ENCODE data around the gene DAGLA. TPM values are rescaled to one million over a fixed set of nuclear protein-coding genes. Genes with fewer than 3 reads are reported as not detected.
A peak's percentile ranks its signal among the peaks of the same experiment; 100 is the strongest.

Gene DAGLA
- total RNA-seq, 1 experiment from 2014 or later, result 3.1 TPM

DNA sequence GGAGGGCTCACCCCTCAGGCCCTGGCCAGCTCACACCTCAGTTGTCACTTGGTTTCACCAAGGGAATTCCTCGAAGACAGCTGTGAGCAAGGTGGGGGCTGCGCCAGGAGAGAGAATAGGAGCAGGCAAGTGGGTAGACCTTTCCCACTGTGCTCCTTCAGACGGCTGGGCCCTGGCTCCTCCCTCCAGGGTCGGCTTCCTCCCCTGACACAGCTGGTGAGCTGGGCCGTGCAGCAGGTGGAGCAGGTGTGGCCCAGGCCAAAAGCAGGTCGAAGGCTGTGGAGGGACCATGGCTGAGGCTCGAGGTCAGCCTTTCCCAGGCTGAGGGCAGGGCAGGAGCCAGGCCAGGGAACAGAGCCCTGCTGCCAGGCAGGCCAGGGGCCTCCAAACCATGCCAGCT lies 59.8 kb downstream of the DAGLA start:
- TF ChIP-seq, protein P1, sequence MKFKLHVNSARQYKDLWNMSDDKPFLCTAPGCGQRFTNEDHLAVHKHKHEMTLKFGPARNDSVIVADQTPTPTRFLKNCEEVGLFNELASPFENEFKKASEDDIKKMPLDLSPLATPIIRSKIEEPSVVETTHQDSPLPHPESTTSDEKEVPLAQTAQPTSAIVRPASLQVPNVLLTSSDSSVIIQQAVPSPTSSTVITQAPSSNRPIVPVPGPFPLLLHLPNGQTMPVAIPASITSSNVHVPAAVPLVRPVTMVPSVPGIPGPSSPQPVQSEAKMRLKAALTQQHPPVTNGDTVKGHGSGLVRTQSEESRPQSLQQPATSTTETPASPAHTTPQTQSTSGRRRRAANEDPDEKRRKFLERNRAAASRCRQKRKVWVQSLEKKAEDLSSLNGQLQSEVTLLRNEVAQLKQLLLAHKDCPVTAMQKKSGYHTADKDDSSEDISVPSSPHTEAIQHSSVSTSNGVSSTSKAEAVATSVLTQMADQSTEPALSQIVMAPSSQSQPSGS (CRISPR knock-in tag; IDR thresholded peaks at IDR 0.05; ENCODE audit: borderline replicate concordance, low read depth), result 0 out of 2 replicates have a peak, but pooled peaks have one; percentile 27
- no peak for TF ChIP-seq ATF1 (CRISPR knock-in tag; IDR thresholded peaks at IDR 0.05)

DNA sequence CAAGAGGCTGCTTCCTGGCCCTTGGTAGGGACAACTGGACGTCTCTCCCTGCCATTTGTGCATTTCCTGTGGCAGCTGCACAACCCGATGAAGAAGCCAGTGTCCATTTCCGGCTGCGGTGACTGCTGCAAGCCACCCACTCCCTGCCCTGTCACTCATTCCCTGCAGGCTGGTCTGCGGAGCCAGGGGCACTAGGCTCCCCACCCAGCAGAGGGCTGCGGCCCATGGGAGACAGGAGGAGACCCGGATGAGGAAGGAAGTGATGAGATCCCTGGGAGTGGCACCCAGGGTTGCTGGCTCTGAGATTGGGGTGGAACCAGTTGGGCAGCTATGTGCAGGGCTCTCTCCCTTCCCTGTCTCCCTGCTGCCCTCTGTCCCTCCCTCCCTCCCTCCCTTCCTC lies 62.2 kb downstream of the DAGLA start:
- no peak for ATAC-seq
- Mint-ChIP-seq H3K4me1 (no peaks in the 10 kb centered on the region), H3K9me3 (no peaks in the 10 kb centered on the region), H3K4me3 (no peak overlapping the region), H3K36me3 (0 out of 2 replicates have a peak, but pooled peaks cover 4% of the 10 kb centered on the region), H3K27me3 (ENCODE audit: low read depth) (no peaks in the 10 kb centered on the region), H3K27ac (no peak overlapping the region)
- ChIA-PET POLR2A (no interaction called here), CTCF (interaction anchor here (2.8 kb wide), 1 partner anchor 9 kb away, joined by 21 read pairs; no protein-coding TSS in a partner anchor)
- TF ChIP-seq, protein P2, sequence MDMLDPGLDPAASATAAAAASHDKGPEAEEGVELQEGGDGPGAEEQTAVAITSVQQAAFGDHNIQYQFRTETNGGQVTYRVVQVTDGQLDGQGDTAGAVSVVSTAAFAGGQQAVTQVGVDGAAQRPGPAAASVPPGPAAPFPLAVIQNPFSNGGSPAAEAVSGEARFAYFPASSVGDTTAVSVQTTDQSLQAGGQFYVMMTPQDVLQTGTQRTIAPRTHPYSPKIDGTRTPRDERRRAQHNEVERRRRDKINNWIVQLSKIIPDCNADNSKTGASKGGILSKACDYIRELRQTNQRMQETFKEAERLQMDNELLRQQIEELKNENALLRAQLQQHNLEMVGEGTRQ (CRISPR knock-in tag; IDR thresholded peaks at IDR 0.05), result no peak
- no peak for TF ChIP-seq GABPB1 (CRISPR knock-in tag; IDR thresholded peaks at IDR 0.05)
- TF ChIP-seq TCF7 (CRISPR knock-in tag; IDR thresholded peaks at IDR 0.05; ENCODE audit: low read depth), result no peak
- TF ChIP-seq JUN (CRISPR knock-in tag; IDR thresholded peaks at IDR 0.05), result no peak
- TF ChIP-seq, protein P3, sequence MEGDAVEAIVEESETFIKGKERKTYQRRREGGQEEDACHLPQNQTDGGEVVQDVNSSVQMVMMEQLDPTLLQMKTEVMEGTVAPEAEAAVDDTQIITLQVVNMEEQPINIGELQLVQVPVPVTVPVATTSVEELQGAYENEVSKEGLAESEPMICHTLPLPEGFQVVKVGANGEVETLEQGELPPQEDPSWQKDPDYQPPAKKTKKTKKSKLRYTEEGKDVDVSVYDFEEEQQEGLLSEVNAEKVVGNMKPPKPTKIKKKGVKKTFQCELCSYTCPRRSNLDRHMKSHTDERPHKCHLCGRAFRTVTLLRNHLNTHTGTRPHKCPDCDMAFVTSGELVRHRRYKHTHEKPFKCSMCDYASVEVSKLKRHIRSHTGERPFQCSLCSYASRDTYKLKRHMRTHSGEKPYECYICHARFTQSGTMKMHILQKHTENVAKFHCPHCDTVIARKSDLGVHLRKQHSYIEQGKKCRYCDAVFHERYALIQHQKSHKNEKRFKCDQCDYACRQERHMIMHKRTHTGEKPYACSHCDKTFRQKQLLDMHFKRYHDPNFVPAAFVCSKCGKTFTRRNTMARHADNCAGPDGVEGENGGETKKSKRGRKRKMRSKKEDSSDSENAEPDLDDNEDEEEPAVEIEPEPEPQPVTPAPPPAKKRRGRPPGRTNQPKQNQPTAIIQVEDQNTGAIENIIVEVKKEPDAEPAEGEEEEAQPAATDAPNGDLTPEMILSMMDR (IDR thresholded peaks at IDR 0.05), result no peak
- TF ChIP-seq TEAD1 (CRISPR knock-in tag; IDR thresholded peaks at IDR 0.05), result no peak
- TF ChIP-seq TP53 (CRISPR knock-in tag; IDR thresholded peaks at IDR 0.05), result no peak
- TF ChIP-seq TEAD4 (CRISPR knock-in tag; IDR thresholded peaks at IDR 0.05), result no peak
- no peak for TF ChIP-seq GRHL2 (CRISPR knock-in tag; IDR thresholded peaks at IDR 0.05; ENCODE audit: insufficient replicate concordance, severe bottlenecking)
- TF ChIP-seq, protein P4, sequence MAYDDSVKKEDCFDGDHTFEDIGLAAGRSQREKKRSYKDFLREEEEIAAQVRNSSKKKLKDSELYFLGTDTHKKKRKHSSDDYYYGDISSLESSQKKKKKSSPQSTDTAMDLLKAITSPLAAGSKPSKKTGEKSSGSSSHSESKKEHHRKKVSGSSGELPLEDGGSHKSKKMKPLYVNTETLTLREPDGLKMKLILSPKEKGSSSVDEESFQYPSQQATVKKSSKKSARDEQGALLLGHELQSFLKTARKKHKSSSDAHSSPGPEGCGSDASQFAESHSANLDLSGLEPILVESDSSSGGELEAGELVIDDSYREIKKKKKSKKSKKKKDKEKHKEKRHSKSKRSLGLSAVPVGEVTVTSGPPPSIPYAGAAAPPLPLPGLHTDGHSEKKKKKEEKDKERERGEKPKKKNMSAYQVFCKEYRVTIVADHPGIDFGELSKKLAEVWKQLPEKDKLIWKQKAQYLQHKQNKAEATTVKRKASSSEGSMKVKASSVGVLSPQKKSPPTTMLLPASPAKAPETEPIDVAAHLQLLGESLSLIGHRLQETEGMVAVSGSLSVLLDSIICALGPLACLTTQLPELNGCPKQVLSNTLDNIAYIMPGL (CRISPR knock-in tag; IDR thresholded peaks at IDR 0.05), result no peak
- TF ChIP-seq RORB (CRISPR knock-in tag; IDR thresholded peaks at IDR 0.05), result no peak
- TF ChIP-seq, protein P5, sequence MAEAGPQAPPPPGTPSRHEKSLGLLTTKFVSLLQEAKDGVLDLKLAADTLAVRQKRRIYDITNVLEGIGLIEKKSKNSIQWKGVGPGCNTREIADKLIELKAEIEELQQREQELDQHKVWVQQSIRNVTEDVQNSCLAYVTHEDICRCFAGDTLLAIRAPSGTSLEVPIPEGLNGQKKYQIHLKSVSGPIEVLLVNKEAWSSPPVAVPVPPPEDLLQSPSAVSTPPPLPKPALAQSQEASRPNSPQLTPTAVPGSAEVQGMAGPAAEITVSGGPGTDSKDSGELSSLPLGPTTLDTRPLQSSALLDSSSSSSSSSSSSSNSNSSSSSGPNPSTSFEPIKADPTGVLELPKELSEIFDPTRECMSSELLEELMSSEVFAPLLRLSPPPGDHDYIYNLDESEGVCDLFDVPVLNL (CRISPR knock-in tag; IDR thresholded peaks at IDR 0.05; ENCODE audit: borderline replicate concordance, low read depth), result no peak
- no peak for TF ChIP-seq ZNF121 (CRISPR knock-in tag; IDR thresholded peaks at IDR 0.05)
- TF ChIP-seq ESRRA (CRISPR knock-in tag; IDR thresholded peaks at IDR 0.05; ENCODE audit: borderline replicate concordance), result no peak
- no peak for TF ChIP-seq ZNF263 (CRISPR knock-in tag; IDR thresholded peaks at IDR 0.05; ENCODE audit: low read depth)
- TF ChIP-seq FOXK1 (CRISPR knock-in tag; IDR thresholded peaks at IDR 0.05), result no peak
- TF ChIP-seq EMX1 (CRISPR knock-in tag; IDR thresholded peaks at IDR 0.05), result no peak
- no peak for TF ChIP-seq GTF2I (CRISPR knock-in tag; conservative IDR thresholded peaks at IDR 0.05)
- no peak for TF ChIP-seq FOXP1 (CRISPR knock-in tag; IDR thresholded peaks at IDR 0.05; ENCODE audit: borderline replicate concordance)
- no peak for DNase-seq (ENCODE audit: low spot score)

More for the DNA sequence above, 59.8 kb downstream of the DAGLA start:
- H3K4me3 Mint-ChIP-seq, result no peak overlapping the region
- 0 out of 2 replicates have a peak, but pooled peaks cover 4% of the 10 kb centered on the region for H3K36me3 Mint-ChIP-seq
- H3K9me3 Mint-ChIP-seq, result no peaks in the 10 kb centered on the region
- ATAC-seq, result peak; percentile 55
- CTCF ChIA-PET, result interaction anchor here (0.7 to 4.4 kb wide), 3 partner anchors 9 to 56 kb away, joined by 3 to 46 read pairs (median 23); no protein-coding TSS in a partner anchor
- DNase-seq (ENCODE audit: low spot score), result peak; percentile 33
- no peaks in the 10 kb centered on the region for H3K4me1 Mint-ChIP-seq
- H3K27ac Mint-ChIP-seq, result no peak overlapping the region
- no peaks in the 10 kb centered on the region for H3K27me3 Mint-ChIP-seq (ENCODE audit: low read depth)
- POLR2A ChIA-PET, result no interaction called here

Measured in WTC11 (cell line).